ENCODE results near the gene SLC38A9.
"Not testable (repeated sequence)": the region's sequence is repeated elsewhere in the genome, so short reads cannot be mapped to it uniquely, and the experiment has no call there.

SLC38A9 gene

DNA sequence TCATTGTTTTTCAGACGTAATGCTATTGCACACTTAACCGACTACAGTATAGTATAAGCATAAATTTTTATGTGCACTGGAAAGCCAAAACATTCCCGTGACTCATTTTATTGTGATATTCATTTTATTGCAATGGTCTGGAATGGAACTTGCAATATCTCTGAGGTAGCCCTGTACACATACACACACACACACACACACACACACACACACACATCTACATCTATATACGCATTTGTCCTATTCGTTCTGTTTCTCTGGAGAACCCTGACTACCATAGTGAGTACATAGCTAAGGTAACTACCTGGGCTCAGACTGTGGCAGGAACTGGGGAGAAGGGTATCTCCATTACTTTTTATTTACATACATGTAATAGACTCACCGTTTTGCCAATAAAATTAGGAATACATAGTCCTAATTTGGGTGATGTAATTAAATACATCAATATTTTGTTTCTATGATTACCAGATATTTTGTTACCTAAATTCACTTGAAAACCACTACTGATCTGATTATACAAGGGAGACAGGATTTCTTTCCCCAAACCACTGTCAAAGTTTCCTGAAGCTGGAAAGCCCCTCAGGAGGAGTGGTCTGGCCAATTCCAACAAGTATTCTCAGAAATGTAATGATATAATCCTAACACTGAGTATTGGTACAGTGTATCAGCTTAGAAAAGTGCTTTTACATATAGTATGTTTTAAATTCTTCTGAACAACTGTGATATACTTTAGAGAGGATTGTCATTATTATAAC, 103.4 kb downstream of the SLC38A9 start:
- no peak for DNase-seq

DNA sequence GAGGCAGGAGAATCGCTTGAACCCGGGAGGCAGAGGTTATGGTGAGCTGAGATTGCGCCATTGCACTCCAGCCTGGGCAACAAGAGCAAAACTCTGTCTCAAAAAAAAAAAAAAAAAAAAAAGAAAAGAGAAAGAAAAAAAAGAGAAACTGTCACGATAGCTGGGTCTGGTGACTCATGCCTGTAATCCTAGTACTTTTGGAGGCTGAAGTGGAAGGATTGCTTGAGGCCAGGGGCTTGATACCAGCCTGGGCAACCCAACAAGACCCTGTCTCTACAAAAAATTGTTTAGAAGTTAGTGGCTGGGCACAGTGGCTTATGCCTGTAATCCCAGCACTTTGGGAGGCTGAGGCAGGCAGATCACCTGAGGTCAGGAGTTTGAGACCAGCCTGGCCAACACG, 104.8 kb downstream of the SLC38A9 start:
- not testable (repeated sequence) for DNase-seq

DNA sequence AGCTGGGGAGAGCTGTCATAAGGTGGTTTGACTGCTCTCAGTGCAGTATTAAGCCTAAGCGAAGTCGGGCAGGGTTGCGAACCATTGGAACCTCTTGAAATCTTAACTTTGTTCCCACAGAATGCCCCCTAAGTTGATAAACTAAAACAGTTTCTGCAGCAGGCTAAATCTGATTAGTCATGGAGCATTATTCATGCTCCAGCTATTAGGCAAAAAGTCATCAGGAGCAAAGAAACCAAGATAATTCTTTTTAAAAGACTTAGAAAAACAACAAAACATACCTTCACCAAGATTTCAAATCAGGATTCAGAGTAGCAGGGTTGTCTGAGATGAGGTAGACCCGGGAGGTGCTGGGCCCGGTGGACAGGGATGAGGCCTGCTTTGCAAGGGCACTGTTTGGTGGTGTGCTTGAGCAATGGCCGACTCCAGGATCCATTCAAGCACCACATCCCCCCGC, 107.5 kb downstream of the SLC38A9 start:
- DNase-seq, result no peak

DNA sequence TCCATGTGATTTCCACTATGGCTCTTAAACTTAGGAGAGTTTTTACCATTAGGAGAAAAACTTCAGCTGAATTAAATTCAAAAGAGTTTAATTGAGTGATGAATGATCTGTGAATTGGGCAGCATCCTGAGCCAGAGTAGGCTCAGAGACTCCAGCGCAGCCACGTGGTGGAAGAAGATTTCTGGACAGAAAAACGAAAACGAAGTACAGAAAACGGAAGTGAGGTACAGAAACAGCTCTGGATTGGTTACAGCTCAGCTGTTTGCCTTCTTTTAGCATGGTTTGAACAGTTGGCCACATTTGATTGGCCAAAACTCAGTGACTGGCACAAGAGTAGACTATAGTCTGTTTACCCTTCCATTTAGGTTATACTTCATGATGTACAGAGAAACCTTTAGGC, 108.2 kb downstream of the SLC38A9 start:
- peak; percentile 72 for DNase-seq

DNA sequence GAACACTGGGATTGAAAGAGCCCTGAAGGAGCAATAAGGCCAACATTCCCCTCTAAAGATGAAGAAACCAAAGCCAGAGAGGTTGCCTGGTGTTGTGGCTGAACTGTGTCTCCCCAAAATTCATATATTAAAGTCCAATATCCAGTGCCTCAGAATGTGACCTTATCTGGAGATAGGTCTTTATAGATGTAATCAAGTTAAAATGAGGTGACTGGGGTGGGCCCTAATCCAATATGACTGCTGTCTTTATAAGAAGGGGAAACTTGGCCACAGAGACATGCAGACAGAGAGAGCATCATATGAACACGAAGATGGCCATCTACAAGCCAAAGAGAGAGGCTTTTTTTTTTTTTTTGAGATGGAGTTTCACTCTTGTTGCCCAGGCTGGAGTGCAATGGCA, 110.5 kb downstream of the SLC38A9 start:
- DNase-seq, result no peak

DNA sequence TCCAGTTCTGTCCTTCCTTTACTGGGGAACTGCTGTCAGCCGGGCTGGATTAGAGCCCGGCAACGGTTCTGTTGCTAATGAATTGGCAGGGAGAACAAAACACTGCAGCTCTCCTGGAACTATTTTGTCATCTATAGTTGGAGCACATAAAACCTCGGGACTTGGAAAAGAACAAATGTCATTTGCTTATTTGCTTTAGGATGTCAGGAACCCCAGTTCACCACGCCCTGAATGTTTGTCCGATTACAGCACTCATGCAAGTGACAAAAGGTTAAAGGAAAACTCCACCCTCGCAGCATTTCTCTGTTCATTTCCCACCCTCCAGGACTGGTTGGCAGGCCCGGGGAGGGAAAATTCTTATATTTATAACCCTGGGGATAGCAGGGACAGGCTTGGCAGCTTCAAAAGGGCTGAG, 110.9 kb downstream of the SLC38A9 start:
- peak; percentile 91 for DNase-seq

DNA sequence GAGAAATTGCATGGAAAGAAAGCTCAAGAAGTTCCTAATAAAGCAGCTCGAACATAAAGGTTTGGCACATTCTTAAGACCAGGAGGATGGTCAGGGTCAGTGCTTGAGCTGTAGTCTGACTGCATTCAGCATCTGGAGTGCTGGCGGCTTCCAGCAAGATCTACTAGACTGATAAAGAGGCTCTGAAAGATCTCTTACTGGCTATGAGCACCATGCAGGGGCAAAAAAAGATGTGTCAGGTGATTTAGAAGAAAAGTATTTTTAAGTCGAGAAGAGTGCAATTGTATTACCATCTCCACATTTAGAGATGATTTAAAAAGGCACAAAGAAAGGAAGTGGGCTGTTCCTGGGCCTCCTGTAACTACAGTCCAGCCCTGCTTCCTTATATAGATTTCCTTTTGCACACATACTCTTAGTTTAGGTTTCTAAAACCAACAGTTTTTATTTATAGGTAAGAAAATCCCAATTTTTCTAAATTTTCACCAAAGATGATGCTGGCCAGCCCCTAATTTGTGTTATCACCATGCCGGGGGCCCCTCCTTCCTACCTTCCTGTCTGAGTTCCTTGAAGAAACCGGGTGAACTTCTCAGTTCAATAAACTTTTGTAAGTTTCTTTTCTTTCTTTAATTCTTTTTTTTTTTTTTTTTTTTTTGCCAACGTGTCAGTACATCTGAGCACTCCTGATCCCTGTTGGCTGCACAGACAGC, 111.5 kb downstream of the SLC38A9 start:
- DNase-seq, result peak; percentile 59

DNA sequence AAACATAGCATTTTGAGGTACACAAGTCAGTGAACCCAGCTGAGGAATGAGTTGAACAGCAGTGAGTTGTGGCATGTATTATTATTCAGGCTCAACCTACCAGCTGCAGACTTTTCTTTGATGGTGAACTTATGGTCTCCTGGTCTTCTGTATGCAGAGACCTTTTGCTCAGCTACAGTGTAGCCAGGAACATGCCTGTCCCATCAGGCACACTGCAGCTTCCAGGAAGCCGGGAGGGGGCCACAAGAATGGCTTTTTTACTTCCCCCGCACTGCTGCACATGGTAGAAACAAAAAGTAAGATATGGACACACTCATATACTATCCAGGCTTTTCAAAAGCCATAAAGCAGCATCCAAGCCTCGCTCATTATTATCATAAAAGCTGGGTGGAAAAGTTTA, 112.0 kb downstream of the SLC38A9 start:
- DNase-seq, result no peak

DNA sequence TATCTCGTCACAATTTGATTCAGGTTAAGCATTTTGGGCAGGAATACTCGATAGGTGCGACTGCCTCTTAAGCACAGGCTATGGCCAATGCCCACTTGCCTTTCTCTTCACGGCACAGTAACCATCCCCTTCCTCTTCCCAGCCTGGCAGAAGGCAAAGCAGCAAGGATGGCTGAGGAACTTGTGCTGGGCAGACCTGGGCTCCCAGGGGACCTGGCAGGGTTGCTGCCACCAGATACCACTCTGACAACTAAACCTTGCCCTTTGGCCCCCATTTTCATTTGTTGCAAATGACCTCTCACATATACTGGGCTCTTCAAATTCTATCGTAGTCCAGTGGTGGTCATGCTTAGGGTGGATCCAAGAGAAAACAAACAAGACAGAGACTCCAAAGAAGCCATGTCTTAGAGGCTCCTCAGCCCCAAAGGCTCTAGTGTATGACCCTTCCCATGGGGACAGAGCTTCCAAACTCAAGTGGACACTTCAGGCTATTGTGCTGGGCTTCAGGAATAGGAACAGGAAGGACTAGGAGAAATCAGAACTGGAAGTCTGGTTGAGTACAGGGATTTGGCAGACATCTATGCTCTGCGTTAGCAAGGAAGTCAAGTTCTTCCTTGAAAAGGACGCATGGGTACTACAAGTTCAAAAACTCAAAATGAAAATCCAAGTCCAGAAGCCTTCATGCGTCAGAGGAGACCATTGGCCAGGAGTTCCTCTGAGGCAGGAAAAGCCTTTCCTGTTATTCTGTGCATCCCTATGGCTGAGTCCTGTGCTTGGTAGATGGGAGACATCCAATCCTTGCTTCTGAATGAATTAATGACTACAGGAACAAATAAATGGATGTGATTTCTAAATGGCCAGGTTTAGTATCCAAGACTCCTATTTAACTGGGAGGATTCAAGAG, 112.7 kb downstream of the SLC38A9 start:
- DNase-seq, result no peak

DNA sequence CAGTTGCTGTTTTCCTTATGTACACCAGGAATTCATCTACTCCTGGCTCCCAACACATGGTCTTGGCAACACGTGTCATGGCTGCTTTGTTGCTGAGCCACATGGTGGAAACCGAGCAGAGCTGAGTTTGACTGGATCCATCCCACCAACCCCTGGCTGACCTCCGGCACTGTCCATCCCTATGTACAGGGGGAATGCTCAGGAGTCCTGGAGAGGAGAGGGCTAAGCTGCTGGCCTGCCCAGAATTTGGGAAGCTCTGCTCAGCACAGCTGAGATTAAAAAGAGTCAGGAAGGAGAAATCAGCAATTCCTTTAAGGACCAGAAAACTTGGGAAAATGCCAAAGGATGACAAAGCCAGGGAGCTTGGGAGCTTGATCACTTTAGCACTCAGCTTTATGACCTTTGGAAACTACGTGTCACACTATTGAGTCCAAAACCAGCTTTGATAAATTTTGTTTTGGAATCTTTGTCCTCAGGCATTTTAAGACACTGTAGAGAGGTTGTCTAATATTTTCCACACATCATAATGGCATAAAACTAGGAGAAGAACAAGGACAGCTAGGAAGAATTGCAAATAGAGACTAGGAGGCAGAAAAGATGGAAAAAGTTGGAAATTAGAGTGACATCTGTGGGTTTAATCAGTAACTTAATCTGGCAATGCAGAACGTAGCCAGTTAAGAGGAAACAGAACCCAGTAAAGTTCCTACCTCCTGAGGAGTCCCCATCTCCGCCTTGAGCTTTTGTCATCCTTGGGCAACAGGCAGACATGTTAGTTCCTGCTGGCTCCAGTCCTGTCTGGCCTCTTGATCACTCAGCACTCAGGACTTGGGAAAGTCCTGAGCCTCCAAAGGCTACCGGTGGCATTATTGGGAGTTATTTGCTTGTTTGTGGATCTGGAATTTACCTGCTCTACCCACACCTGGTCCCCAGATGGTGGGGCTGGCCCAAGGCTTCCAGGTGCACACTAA, 114.8 kb downstream of the SLC38A9 start:
- peak; percentile 96 for DNase-seq

DNA sequence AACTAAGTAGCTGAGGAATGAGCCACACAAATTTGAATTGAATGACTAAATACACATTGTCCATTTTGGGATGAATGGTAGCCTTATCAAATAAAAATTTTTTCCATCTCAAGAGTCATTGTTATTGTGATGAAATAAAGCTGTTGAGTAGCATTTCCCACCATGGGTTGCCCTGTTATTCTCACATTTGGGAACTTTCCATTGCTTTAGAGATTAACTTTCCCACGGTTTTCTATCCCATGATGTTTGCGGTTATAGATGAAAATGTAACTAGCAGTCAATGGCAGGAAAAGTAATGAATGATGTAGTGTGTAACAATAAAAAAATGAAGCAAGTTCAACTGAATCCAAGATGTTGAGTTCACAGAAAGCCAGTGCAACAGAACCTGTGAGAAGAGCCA, 117.5 kb downstream of the SLC38A9 start:
- no peak for DNase-seq

DNA sequence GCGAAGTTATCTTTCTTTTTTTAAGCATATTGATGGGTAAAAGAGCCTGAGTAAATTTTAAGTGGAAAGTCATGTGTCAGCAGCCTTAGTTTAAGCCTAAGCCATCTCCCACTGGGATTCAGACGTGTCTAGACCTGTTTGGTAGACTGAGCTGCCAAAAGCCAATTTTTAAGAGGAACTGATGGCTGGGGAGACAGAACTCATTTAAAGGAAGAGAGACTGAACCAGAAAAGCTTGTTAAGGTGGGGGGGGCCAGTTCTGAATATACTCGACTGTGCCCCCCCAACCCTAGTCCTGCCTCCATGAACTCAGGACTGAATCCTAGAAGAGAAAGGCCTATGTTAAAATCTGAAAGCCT, 119.0 kb downstream of the SLC38A9 start:
- no peak for DNase-seq

DNA sequence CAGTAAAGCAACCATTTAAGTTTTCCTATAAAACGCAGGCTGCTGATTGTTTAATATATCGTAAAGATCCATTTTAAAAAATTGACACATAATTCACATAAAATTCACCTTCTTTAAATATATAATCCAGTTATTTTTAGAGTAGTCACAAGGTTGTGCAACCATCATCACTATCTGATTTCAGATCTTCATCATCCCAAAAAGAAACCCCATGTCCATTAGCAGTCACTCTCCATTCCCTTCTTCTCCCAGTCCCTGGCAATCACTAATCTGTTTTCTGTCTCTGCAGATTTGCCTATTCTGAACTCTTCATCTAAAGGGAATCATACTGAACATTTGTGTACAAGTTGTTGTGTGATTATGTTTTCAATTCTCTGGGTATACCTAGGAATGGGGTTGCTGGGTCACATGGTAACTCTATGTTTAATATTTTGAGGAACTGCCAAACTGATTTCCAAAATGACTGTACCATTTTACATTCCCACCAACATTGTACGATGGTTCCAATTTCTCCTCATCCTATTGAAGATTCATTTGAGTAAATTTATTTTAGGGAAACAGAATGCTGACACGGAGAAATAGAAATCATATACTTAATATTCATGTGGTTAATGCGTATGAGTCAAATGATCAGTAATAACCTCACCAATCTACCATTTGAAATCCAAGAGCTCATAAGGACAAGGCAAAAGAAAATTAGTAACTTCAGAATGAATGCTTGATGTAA, 119.6 kb downstream of the SLC38A9 start:
- no peak for DNase-seq

DNA sequence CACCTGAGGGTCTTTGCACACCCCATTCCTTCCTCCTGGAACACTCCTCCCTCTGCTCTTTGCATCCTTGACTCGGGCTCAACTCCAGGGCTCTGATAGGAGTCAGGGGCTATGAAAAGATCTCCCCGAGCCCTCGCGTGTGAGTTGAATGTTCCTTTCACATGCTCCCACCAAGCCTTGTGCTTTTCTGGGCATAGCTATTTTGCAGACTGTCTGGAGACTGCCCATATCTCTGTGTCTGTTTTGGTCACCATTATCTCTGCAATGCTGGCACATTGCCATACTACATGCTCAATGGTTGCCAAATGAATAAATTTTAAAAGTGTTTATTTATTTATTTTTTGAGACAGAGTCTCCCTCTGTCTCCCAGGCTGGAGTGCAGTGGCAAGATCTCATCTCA, 120.4 kb downstream of the SLC38A9 start:
- DNase-seq, result no peak

DNA sequence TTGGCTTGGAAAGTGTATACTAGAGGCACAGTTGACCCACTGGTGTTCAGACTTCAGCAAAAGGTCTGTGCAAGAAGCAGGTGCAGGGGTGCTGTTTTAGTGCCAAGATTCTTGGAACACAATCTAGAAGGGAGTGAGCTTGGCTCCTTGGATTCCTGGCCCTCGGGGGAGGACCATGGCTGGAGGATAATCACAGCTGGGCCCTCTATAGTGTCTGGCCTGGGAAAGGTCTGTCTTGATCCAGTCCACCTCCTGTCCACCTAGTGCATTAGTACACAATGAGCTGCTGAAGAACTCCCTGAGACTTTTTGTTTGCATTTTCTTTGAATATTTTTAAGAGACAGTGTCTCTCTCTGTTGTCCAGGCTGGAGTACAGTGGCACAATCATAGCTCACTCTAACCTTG, 126.9 kb downstream of the SLC38A9 start:
- DNase-seq, result peak; percentile 29

DNA sequence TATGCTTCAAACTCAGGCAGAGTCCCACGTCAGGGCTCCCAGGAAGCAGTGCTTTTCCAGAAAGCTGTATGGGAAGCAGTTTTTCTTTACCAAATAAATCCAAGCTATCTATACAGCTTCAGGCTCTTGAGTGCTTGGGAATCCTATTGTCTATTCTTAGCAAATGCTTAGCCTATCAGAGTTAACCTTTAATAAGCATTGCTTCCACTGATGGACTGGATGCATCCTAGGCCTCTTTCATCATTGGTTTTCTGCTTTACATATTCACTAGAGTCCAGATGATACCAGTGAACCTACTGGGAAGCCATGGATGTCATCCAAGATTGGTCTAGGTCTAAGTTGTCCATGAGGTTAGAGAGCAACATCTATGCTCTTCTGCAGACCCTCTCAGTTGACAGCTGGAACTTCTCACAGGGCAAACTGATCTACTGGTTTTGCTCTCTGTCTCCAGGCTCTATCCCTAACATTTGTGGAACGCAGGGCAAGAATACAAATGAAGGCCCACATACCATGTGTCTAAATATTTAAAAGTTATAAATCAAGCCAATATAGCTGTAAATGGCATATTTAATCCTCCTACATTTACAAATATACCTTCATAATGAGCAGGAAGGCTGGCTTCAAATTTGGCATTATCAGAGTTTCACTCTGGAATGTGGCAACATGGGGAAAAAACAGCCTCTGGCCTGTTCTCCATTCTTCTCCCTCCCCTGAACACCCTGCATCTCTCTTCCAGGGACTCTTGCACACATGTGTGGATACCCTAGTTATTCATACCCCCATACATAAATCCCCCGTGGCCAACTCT, 127.5 kb downstream of the SLC38A9 start:
- no peak for DNase-seq

DNA sequence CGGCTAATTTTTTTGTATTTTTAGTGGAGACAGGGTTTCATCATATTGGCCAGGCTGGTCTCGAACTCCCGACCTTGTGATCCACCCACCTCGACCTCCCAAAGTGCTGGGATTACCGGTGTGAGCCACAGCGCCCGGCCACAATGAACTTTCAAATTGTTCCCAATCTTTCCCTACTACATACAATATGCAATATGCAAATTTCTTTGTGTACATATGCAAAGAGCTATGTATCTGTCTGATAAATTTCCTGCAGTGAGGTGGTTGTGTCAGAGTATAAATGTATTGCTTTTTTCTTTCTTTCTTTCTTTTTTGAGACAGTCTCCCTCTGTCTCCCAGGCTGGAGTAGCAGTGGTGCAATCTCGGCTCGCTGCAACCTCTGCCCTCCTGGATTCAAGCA, 128.5 kb downstream of the SLC38A9 start:
- no peak for DNase-seq

DNA sequence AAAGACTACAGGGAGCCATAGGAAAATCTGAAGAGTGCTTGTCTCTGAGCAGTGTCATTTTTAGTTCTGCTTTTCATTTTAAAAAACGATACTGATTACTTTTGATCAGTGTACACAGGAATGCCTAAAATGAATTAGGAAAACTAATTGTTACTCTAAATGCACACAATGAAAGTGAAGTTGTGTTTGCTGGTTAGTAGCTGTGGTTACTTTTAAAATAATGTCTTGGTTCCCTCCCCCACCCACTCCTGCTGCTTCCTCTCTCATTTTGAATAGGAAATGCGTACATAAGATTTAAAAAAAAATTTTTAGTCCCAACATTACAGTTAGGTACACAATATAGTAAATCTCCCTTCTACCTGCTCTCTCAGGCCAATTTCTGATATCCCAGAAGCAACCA, 129.9 kb downstream of the SLC38A9 start:
- DNase-seq, result no peak

DNA sequence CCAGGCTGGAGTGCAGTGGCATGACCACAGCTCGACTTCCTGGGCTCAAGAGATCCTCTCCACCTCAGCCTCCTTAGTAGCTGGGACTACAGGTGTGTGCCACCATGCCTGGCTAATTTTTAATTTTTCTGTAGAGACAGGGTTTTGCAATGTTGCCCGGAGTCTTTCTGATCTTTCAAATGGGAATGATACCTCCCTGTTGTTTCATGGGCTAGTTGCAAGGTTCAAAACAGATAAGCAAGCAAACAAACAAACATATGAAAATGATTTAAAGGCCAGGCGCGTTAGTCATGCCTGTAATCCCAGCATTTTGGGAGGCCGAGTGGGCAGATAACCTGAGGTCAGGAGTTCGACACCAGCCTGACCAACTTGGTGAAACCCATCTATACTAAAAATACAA, 132.1 kb downstream of the SLC38A9 start:
- DNase-seq, result no peak

DNA sequence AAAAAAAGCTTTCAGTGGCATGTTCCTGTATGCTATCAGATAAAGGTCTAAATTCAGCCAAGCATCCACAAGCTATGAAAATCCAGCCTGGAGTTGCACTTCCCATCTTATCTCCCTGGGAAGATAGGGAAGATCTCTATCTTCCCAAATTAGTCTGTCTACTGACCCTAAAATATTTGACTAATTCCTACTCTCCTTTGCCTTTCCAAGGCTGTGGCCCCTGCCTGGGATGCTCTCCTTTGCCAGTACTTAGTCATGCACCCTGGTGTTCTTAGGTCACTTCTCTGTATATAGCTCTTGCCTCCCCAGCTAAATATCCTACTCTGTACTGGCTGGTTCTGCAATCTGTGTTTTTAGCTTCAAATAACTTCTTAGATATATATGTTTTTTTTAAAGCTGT, 133.4 kb downstream of the SLC38A9 start:
- DNase-seq, result no peak

Data from femur (tissue), 1 donor.